ENCODE measurements around the gene FAR1.

DNA sequence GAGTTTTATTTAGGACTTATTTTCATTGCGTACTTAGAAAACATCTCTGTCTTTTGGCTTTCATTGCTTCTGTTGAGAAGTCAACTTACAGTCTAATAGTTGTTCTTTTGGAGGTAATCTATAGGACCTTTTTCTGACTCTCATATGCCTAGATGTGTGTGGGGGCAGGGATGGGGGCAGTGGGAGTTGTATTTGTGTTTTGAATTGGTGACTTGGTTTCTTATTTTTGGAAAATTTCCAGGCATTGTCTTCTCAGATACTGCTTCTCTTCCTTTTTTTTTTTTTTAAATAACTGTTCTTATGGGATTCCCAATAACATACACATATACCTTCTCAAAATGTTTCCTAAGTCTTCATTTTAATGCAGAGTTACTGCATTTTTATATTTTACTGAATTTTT, 58.0 kb downstream of the FAR1 start:
- TF ChIP-seq, protein P1, sequence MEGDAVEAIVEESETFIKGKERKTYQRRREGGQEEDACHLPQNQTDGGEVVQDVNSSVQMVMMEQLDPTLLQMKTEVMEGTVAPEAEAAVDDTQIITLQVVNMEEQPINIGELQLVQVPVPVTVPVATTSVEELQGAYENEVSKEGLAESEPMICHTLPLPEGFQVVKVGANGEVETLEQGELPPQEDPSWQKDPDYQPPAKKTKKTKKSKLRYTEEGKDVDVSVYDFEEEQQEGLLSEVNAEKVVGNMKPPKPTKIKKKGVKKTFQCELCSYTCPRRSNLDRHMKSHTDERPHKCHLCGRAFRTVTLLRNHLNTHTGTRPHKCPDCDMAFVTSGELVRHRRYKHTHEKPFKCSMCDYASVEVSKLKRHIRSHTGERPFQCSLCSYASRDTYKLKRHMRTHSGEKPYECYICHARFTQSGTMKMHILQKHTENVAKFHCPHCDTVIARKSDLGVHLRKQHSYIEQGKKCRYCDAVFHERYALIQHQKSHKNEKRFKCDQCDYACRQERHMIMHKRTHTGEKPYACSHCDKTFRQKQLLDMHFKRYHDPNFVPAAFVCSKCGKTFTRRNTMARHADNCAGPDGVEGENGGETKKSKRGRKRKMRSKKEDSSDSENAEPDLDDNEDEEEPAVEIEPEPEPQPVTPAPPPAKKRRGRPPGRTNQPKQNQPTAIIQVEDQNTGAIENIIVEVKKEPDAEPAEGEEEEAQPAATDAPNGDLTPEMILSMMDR (IDR thresholded peaks at IDR 0.05; ENCODE audit: low read length) = no peak
- no peak for TF ChIP-seq EZH2phosphoT487 (IDR thresholded peaks at IDR 0.05; ENCODE audit: low read length)

Data from MM.1S (cell line).